DOHH2 (cell line): Measurements from ENCODE around the gene KIRREL3.

Experiments
- H3F3A ChIP-seq: fragments of 200-600 bp; sonication (generic), shearing (Covaris generic); 2 replicates; pipeline ENCODE4 v1.6.0; 2016; ENCODE audit warnings: antibody characterized with exemption, mild to moderate bottlenecking; ENCODE audit not compliant: control insufficient read depth, insufficient read depth
- H3K27ac ChIP-seq: fragments of 200-600 bp; sonication (generic); 2 replicates; pipeline ENCODE4 v1.5.1; 2014; ENCODE audit warnings: low read depth, mild to moderate bottlenecking, low read length, moderate library complexity
- H3K27me3 ChIP-seq: fragments of 200-600 bp; sonication (generic); 2 replicates; pipeline ENCODE4 v1.6.1; 2014; ENCODE audit warnings: mild to moderate bottlenecking, low read length, mixed read lengths; ENCODE audit not compliant: control insufficient read depth
- H3K36me3 ChIP-seq: fragments of 200-600 bp; sonication (generic); 2 replicates; pipeline ENCODE4 v1.6.1; 2014; ENCODE audit warnings: mild to moderate bottlenecking, low read length, moderate library complexity, mixed read lengths; ENCODE audit not compliant: control insufficient read depth
- H3K4me1 ChIP-seq: fragments of 200-600 bp; sonication (generic); 2 replicates; pipeline ENCODE4 v1.6.1; 2014; ENCODE audit warnings: mild to moderate bottlenecking, low read length, mixed read lengths; ENCODE audit not compliant: control insufficient read depth
- H3K4me2 ChIP-seq: fragments of 200-600 bp; sonication (generic); 2 replicates; pipeline ENCODE4 v1.6.0; 2014; ENCODE audit warnings: mild to moderate bottlenecking, low read length, moderate library complexity
- H3K4me3 ChIP-seq: fragments of 200-600 bp; sonication (generic); 2 replicates; pipeline ENCODE4 v1.5.1; 2014; ENCODE audit warnings: mild to moderate bottlenecking, low read length, mixed read lengths
- H3K79me2 ChIP-seq: fragments of 200-600 bp; sonication (generic); 2 replicates; pipeline ENCODE4 v1.6.1; 2014; ENCODE audit warnings: mild to moderate bottlenecking, low read length, mixed read lengths; ENCODE audit not compliant: control insufficient read depth
- H3K9me2 ChIP-seq: fragments of 200-600 bp; sonication (generic); replicated peaks from 2 replicates; pipeline ENCODE4 v1.6.1; 2014; ENCODE audit warnings: mild to moderate bottlenecking, low read length, mixed read lengths; ENCODE audit not compliant: control insufficient read depth
- H3K9me3 ChIP-seq: fragments of 200-600 bp; sonication (generic); 2 replicates; pipeline ENCODE4 v1.6.1; 2014; ENCODE audit warnings: antibody characterized with exemption, low read length, mixed read lengths; ENCODE audit not compliant: control insufficient read depth, insufficient read depth
- H4K20me1 ChIP-seq: fragments of 200-600 bp; sonication (generic); 2 replicates; pipeline ENCODE4 v1.6.0; 2014; ENCODE audit warnings: low read depth, mild to moderate bottlenecking, antibody characterized with exemption, low read length, moderate library complexity; ENCODE audit not compliant: control insufficient read depth, insufficient read depth
- CTCF ChIP-seq: fragments of 200-600 bp; sonication (generic); IDR thresholded peaks from one replicate; pipeline ENCODE4 v1.5.1; 2014; ENCODE audit warnings: antibody characterized with exemption, mild to moderate bottlenecking, low read depth, low read length; ENCODE audit not compliant: poor library complexity, severe bottlenecking
- EZH2phosphoT487 ChIP-seq: fragments of 200-600 bp; sonication (generic); IDR thresholded peaks from 2 replicates; pipeline ENCODE4 v1.6.1; 2017; ENCODE audit warnings: borderline replicate concordance, mild to moderate bottlenecking, antibody characterized with exemption, low read length, moderate library complexity, mixed read lengths

The KIRREL3 gene

GRCh38 chr11:126527651-126528050 is 472.9 kb downstream of the KIRREL3 start:
- Histone ChIP-seq H3K27ac (no peak overlapping the region), H3K79me2 (no peaks in the 10 kb centered on the region), H3K4me3 (no peak overlapping the region), H3K4me2 (no peak overlapping the region), H3K4me1 (no peaks in the 10 kb centered on the region), H3K27me3 (no peaks in the 10 kb centered on the region), H3K36me3 (no peaks in the 10 kb centered on the region), H4K20me1 (no peaks in the 10 kb centered on the region), H3K9me3 (no peaks in the 10 kb centered on the region), H3K9me2 (no peaks in the 10 kb centered on the region), H3F3A (no peaks in the 10 kb centered on the region)
- no peak for TF ChIP-seq CTCF

- no peak for TF ChIP-seq EZH2phosphoT487
- no peak for TF ChIP-seq CTCF
- Histone ChIP-seq H3K27ac (no peak overlapping the region), H3K79me2 (no peaks in the 10 kb centered on the region), H4K20me1 (no peaks in the 10 kb centered on the region), H3K4me3 (no peak overlapping the region), H3K9me2 (no peaks in the 10 kb centered on the region), H3K36me3 (no peaks in the 10 kb centered on the region), H3K4me2 (no peak overlapping the region), H3K4me1 (no peaks in the 10 kb centered on the region), H3K9me3 (no peaks in the 10 kb centered on the region), H3F3A (no peaks in the 10 kb centered on the region), H3K27me3 (no peaks in the 10 kb centered on the region)
These were observed 474.1 kb downstream of the KIRREL3 start for GRCh38 chr11:126526471-126526870.

GRCh38 chr11:126525702-126526101 is 474.9 kb downstream of the KIRREL3 start:
- Histone ChIP-seq H3K4me1 (no peaks in the 10 kb centered on the region), H3K36me3 (no peaks in the 10 kb centered on the region), H3F3A (no peaks in the 10 kb centered on the region), H4K20me1 (no peaks in the 10 kb centered on the region), H3K27me3 (no peaks in the 10 kb centered on the region), H3K27ac (no peak overlapping the region), H3K4me3 (no peak overlapping the region), H3K9me3 (no peaks in the 10 kb centered on the region), H3K4me2 (no peak overlapping the region), H3K9me2 (no peaks in the 10 kb centered on the region), H3K79me2 (no peaks in the 10 kb centered on the region)
- TF ChIP-seq CTCF (no peak), EZH2phosphoT487 (no peak)

- no peak for TF ChIP-seq CTCF
- TF ChIP-seq EZH2phosphoT487, result no peak
- Histone ChIP-seq H3K36me3 (no peaks in the 10 kb centered on the region), H3K4me1 (no peaks in the 10 kb centered on the region), H3K4me2 (no peak overlapping the region), H3K27ac (no peak overlapping the region), H3K79me2 (no peaks in the 10 kb centered on the region), H4K20me1 (no peaks in the 10 kb centered on the region), H3K9me3 (no peaks in the 10 kb centered on the region), H3K27me3 (no peaks in the 10 kb centered on the region), H3K9me2 (no peaks in the 10 kb centered on the region), H3K4me3 (no peak overlapping the region), H3F3A (no peaks in the 10 kb centered on the region)
These were observed 475.4 kb downstream of the KIRREL3 start for GRCh38 chr11:126525216-126525615.
